GM12875 (cell line): ENCODE data around the gene C3.

ENCODE experiments used
- H3K4me3 ChIP-seq: one replicate; pipeline ENCODE4 v1.5.1; 2011; ENCODE audit warnings: low read depth, low read length, control low read depth
- TF ChIP-seq, protein P1 (sequence below): IDR thresholded peaks from 2 replicates; pipeline ENCODE4 v1.5.1; 2011; ENCODE audit warnings: low read depth, mild to moderate bottlenecking, control low read depth, inconsistent platforms, low read length, moderate library complexity, borderline replicate concordance; ENCODE audit not compliant: insufficient read depth

C3 gene

DNA sequence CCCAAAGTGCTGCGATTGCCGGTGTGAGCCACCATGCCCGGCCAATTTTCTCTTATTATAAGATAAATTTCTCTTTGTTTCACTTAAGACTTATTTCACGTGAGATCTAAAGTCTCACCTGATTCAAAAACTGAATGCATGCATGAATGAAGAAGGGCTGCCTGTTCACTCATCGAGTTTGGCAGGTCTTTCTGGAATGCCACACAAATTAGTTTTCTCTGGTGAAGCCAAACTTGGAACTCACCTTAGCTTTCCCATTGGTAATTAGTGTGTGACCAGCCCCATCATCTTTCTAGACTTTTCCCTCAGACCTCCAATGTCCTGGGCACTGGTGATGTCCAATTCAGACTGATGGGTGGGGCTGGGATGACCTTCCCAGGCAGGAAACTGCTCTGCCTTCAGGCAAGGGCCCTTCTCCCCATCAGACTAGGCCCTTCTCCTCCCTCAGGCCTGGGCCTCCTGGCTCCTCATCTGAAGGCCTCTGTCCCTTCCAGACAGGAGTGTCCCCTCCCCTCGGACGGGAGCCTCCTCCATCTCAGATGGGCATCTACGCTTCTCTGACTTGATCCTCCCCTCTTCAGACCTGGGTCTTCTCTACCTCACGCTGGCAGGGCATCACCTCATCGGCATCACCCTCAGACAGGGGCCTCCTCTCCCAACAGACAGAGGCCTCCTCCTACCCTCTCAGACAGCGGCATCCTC, 14.4 kb downstream of the C3 start:
- TF ChIP-seq, protein P1, sequence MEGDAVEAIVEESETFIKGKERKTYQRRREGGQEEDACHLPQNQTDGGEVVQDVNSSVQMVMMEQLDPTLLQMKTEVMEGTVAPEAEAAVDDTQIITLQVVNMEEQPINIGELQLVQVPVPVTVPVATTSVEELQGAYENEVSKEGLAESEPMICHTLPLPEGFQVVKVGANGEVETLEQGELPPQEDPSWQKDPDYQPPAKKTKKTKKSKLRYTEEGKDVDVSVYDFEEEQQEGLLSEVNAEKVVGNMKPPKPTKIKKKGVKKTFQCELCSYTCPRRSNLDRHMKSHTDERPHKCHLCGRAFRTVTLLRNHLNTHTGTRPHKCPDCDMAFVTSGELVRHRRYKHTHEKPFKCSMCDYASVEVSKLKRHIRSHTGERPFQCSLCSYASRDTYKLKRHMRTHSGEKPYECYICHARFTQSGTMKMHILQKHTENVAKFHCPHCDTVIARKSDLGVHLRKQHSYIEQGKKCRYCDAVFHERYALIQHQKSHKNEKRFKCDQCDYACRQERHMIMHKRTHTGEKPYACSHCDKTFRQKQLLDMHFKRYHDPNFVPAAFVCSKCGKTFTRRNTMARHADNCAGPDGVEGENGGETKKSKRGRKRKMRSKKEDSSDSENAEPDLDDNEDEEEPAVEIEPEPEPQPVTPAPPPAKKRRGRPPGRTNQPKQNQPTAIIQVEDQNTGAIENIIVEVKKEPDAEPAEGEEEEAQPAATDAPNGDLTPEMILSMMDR, result no peak
- no peak overlapping the region for H3K4me3 ChIP-seq

DNA sequence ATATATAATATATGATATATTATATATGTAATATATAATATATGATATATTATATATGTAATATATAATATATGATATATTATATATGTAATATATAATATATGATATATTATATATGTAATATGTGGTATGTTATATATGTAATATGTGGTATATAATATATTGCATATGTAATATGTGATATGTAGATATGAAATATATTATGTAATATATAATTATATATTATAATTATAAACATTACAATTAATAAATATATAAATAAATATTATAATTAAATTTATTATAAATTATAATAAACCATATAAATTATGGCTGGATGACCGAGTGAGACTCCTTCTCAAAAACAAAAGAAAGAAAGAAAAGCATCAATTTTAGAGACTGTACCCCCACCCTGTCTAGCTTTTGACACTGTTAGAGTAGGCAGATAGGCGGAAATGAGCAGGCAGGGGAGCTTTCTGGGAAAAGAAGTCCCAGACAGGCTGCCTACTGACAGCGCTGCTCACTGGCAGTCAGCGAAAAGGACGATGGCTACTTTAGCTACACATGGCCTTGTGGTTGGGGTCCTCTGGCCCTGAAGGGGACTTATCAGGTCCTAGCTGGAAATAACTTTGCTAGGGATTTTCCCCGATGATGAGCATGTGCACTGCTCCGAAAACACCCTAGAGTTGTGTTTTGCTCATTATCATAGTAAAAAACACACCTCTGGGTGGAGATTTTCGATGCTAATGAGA, 19.7 kb downstream of the C3 start:
- TF ChIP-seq, protein P1, result no peak
- no peak overlapping the region for H3K4me3 ChIP-seq

DNA sequence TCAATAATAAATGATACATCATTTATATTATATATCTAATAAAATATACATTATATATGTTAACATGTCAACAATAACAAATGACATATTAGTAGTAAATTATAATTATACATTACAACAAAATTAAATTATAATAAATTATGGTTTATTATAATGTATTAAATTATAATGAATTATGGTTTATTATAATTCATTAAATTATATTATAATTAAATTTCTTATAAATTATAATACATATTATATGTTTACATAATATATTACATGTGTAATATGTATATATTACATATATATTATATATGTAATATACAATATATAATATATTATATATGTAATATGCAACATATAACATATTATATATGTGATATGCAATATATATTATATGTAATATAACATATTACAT, 20.5 kb downstream of the C3 start:
- no peak overlapping the region for H3K4me3 ChIP-seq
- TF ChIP-seq, protein P1, result no peak

DNA sequence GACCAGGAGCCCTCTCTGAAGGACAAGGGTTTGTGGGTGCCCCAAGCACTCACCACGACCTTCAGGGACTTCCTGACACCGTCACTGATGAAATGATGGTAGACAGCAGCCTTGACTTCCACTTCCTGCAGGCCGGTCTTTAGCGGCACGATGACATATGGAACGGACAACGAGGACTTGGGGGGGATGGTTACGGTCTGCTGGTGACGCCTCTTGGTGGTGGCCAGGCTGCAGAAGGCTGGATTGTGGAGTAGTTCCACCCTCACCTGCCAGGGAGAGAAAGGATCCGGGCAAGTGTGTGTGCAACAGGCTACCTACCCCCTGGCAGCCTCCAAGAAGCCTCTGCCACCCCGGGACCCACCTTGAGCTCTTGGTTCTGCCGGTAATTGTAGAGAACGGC, 23.2 kb downstream of the C3 start:
- TF ChIP-seq, protein P1, result no peak
- H3K4me3 ChIP-seq, result no peak overlapping the region

DNA sequence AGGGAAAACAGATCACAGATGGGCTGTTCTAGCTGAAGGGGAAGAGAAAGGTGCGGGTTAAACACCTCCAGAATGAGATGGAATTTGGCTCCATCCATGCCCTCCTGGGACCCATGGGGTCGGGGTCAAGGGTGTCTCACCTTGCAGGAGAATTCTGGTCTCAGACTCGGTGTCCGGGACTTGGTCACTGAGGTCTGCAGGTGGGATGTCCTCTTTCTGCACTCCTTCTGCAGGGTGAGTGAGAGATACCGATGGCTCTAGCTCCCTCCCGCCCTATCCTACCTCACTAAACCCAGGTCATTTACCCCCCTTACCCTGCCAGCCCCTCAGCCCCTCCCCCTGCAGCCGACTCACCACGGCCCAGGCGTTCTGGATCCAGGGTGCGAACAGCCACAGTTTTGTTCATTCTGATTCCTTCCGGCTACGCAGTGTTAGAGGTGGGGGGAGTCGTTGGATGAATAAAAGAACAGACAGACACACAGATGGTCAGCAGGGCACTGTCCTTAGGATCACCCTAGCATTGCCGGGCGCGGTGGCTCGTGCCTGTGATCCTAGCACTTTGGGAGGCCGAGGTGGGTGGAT, 24.1 kb downstream of the C3 start:
- TF ChIP-seq, protein P1, result no peak
- H3K4me3 ChIP-seq, result no peak overlapping the region

DNA sequence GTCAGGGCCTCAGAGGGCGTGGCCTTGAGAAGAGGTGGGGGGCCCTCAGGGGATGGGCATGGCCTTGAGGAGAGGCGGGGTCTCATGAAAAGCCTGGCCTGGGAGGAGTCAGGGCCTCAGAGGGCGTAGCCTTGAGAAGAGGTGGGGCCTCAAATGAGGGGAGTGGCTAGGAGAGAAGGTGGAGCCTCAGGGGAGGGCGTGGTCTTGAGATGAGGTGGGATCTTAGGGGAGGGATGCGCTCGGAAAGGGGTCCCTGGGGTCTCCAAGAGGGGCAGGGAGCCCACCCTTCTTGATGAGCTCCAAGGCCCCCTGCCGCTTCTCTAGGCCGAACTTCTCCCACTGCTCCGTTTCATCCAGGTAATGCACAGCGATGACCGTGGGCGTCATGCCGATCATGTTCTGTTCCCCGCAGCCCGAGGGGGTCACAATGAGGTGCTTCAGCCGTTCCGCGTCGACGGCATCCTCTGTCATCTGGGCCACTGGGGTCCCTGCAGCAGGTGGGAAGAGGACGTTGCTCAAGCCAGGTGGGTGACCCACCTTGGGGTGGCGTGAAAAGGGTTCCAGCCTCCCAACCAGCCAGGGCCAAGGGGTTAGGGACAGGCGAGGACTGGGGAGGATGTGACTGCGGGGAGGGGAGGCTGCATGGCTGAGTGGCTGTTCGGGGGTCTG, 26.2 kb downstream of the C3 start:
- TF ChIP-seq, protein P1, result no peak
- no peak overlapping the region for H3K4me3 ChIP-seq

DNA sequence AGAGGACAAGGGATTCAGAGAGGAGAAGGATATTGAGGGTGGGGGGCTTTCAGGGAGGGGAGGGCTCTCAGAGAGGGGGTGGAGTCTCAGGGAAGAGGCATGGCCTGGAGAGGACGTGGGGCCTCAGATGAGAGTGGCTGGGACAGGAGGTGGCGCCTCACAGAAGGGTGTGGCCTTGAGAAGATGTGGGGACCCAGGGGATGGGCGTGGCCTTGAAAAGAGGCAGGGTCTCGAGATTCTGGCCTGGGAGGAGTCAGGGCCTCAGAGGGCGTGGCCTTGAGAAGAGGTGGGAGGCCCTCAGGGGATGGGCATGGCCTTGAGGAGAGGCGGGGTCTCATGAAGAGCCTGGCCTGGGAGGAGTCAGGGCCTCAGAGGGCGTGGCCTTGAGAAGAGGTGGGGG, 26.8 kb downstream of the C3 start:
- H3K4me3 ChIP-seq, result no peak overlapping the region
- TF ChIP-seq, protein P1, result no peak
